HL-60 (cell line): ENCODE measurements around the gene GRID1.

Source experiments
- DNase-seq, 2 experiments: peaks; one replicate each; pipeline ENCODE4 v3.0.0-alpha.2; 2010 to 2020; ENCODE audit warnings: low read depth in 1 of 2, low spot score in 1 of 2
- H3K27ac ChIP-seq: fragments of 250-450 bp; sonication (Bioruptor Pico); replicated peaks from 2 replicates; pipeline ENCODE4 v1.5.1; 2020; ENCODE audit warnings: mild to moderate bottlenecking, moderate library complexity
- H3K27me3 ChIP-seq: fragments of 250-450 bp; sonication (Bioruptor Pico); 2 replicates; pipeline ENCODE4 v1.5.1; 2021; ENCODE audit warnings: mild to moderate bottlenecking, moderate library complexity; ENCODE audit not compliant: insufficient read depth, poor library complexity, severe bottlenecking
- H3K4me3 ChIP-seq: replicated peaks from 2 replicates; pipeline ENCODE4 v1.5.1; 2011; ENCODE audit warnings: mild to moderate bottlenecking, control low read depth, low read length; ENCODE audit not compliant: insufficient read depth
- GABPA ChIP-seq: IDR thresholded peaks from 2 replicates; pipeline ENCODE4 v1.6.1; 2012; ENCODE audit warnings: low read depth
- POLR2AphosphoS5 ChIP-seq: IDR thresholded peaks from 2 replicates; pipeline ENCODE4 v1.6.1; 2012; ENCODE audit warnings: low read depth
- SPI1 ChIP-seq: IDR thresholded peaks from 2 replicates; pipeline ENCODE4 v1.6.1; 2012; ENCODE audit warnings: low read depth, mild to moderate bottlenecking, borderline replicate concordance
- TF ChIP-seq, protein P1 (sequence below): IDR thresholded peaks from 2 replicates; pipeline ENCODE4 v1.6.1; 2012; ENCODE audit warnings: low read depth; ENCODE audit not compliant: insufficient replicate concordance
- TF ChIP-seq, protein P2 (sequence below): IDR thresholded peaks from one replicate; pipeline ENCODE4 v1.5.1; 2011; ENCODE audit warnings: low read length, control low read depth, inconsistent platforms; ENCODE audit not compliant: insufficient read depth

Gene GRID1

DNA sequence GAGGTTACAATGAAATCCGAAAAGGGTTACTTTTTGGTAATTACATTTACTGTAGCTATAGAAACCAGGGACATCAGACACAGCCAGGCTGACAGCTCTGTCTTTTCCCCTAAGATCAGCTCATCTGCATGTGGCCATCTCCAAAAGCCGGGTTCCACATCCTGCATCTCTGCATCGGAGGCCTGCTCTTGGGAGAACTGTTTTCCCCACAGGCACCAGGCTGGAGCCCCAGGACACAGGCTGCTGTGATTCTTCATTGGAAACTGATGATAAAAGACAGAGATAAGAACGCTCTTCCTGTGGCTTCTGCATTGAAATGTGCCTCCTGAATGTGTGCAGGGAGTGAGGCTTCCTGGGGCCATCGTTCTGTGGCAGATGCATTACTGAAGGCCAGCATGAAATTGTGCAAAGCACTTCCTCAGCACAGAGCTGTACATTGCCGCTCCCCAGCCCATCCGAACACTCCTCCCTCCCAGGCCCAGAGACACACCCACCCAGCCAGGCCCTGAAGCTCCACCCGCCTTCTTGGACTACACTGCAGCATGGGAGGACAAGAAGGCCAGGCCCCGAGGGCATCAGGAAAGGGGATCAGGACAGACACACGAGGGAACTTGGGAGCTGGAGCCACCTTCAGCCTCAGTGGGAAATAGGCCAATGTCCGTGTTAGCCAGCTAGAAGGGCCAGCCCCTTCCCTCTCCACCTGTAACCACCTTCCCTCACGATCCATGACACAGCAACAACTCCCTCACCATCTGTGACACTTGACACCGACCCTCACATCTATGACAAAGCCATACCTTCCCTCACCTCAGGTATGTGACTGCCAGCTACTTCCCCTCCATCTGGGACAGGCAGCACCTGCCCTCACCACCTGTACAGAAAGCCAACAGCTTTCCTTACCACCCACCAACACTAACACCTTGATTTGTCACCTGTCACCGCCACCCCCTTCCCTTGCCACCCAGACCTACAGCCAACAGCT is 113.2 kb downstream of the GRID1 start:
- Histone ChIP-seq H3K27me3 (no peaks in the 10 kb centered on the region), H3K27ac (no peak overlapping the region), H3K4me3 (no peak overlapping the region)
- peak in 1 of 2 experiments; percentile 69 for DNase-seq
- TF ChIP-seq SPI1 (peak; percentile 72; the same call in 1 of the 2 replicates), GABPA (no peak)

DNA sequence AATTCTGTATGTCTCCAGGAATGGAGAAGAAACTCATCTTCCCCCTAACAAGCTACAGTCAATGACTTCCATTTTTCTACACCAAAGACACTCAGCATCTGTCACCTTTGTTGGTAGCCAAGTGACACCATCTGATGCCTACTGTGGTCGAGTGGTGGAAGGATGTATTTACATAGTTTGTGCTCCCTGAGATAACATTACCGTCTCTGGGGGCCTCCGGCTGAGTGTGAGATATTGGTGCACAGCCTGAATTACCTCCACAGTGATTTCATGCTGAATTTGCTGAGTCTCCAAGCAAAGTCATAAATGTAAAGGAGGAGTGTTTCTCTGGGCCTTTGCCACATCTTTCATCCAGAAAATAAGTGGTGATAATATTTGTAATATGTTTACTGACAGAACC is 114.0 kb downstream of the GRID1 start:
- DNase-seq, result no peak
- Histone ChIP-seq H3K27ac (no peak overlapping the region), H3K4me3 (no peak overlapping the region), H3K27me3 (no peaks in the 10 kb centered on the region)
- TF ChIP-seq, protein P1, sequence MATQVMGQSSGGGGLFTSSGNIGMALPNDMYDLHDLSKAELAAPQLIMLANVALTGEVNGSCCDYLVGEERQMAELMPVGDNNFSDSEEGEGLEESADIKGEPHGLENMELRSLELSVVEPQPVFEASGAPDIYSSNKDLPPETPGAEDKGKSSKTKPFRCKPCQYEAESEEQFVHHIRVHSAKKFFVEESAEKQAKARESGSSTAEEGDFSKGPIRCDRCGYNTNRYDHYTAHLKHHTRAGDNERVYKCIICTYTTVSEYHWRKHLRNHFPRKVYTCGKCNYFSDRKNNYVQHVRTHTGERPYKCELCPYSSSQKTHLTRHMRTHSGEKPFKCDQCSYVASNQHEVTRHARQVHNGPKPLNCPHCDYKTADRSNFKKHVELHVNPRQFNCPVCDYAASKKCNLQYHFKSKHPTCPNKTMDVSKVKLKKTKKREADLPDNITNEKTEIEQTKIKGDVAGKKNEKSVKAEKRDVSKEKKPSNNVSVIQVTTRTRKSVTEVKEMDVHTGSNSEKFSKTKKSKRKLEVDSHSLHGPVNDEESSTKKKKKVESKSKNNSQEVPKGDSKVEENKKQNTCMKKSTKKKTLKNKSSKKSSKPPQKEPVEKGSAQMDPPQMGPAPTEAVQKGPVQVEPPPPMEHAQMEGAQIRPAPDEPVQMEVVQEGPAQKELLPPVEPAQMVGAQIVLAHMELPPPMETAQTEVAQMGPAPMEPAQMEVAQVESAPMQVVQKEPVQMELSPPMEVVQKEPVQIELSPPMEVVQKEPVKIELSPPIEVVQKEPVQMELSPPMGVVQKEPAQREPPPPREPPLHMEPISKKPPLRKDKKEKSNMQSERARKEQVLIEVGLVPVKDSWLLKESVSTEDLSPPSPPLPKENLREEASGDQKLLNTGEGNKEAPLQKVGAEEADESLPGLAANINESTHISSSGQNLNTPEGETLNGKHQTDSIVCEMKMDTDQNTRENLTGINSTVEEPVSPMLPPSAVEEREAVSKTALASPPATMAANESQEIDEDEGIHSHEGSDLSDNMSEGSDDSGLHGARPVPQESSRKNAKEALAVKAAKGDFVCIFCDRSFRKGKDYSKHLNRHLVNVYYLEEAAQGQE, result no peak
- TF ChIP-seq GABPA (no peak), POLR2AphosphoS5 (no peak)

DNA sequence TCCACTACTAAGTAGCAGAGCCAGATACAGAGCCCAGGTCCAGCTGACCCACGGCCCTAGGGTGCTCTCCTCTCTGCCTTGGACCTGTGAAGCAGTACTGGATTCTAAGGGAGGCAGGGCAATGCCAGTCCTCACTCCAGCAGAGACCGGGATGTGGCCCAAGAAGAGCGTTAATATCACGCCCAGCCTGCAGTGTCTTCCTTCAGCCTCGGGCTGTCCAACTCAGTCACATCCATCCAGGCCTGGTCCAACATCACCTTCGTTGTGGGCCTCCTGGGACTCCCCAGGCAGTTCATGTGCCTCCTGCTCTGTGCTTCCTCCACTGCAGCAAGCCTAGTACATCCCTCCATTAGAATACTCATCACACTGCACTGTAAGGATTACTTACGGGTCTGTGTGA is 114.5 kb downstream of the GRID1 start:
- no peak for DNase-seq
- H3K27me3 ChIP-seq, result no peaks in the 10 kb centered on the region
- TF ChIP-seq, protein P2, sequence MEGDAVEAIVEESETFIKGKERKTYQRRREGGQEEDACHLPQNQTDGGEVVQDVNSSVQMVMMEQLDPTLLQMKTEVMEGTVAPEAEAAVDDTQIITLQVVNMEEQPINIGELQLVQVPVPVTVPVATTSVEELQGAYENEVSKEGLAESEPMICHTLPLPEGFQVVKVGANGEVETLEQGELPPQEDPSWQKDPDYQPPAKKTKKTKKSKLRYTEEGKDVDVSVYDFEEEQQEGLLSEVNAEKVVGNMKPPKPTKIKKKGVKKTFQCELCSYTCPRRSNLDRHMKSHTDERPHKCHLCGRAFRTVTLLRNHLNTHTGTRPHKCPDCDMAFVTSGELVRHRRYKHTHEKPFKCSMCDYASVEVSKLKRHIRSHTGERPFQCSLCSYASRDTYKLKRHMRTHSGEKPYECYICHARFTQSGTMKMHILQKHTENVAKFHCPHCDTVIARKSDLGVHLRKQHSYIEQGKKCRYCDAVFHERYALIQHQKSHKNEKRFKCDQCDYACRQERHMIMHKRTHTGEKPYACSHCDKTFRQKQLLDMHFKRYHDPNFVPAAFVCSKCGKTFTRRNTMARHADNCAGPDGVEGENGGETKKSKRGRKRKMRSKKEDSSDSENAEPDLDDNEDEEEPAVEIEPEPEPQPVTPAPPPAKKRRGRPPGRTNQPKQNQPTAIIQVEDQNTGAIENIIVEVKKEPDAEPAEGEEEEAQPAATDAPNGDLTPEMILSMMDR, result no peak
- TF ChIP-seq SPI1 (no peak), POLR2AphosphoS5 (no peak), GABPA (no peak)
- TF ChIP-seq, protein P1, result no peak
- no peak overlapping the region for H3K4me3 ChIP-seq
- H3K27ac ChIP-seq, result no peak overlapping the region

DNA sequence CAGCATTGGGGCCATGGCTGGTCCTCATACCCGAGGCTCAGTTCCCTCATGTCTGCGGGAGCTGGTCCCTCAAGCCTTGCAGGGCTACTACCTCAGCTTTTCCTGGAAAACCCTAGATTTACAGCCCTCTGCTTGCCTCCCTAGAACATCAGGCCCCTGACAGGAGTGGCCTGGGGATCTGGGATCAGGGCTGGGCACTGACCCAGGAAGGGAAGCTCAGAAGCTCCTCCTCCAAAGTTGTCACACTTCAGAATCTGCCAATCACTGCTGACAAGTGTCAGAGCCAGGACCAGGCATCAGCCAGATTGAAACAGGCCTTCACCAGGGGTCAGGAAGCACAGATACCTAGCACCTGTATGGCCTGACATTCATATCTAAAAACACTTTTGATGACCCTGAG is 115.2 kb downstream of the GRID1 start:
- no peak overlapping the region for H3K4me3 ChIP-seq
- H3K27ac ChIP-seq, result no peak overlapping the region
- TF ChIP-seq SPI1 (no peak), GABPA (no peak), POLR2AphosphoS5 (no peak)
- TF ChIP-seq, protein P2, result no peak
- TF ChIP-seq, protein P1, result no peak
- no peaks in the 10 kb centered on the region for H3K27me3 ChIP-seq
- DNase-seq, result no peak
